T-helper 2 cell treated with Interferon-gamma antibody and Interleukin-4, amounts not matched to agents 5 μg/mL and 100 μg/mL, for 36 hours (primary cell): ENCODE data around the gene CLDN12.
A peak's percentile ranks its signal among the peaks of the same experiment; 100 is the strongest.
"Not testable (repeated sequence)": the region's sequence is repeated elsewhere in the genome, so short reads cannot be mapped to it uniquely, and the experiment has no call there.

Source experiments
- DNase-seq: peaks from one replicate; pipeline ENCODE4 v3.0.0; 2021; ENCODE audit warnings: low spot score
- H3K27ac Mint-ChIP-seq: one replicate; pipeline ENCODE4 v1.8.0; 2021; ENCODE audit warnings: mild to moderate bottlenecking, mixed read lengths
- H3K27me3 Mint-ChIP-seq: one replicate; pipeline ENCODE4 v1.8.0; 2021; ENCODE audit warnings: low read depth, mixed read lengths
- H3K36me3 Mint-ChIP-seq: one replicate; pipeline ENCODE4 v1.8.0; 2021; ENCODE audit warnings: low read depth, mixed read lengths
- H3K4me1 Mint-ChIP-seq: one replicate; pipeline ENCODE4 v1.8.0; 2021; ENCODE audit warnings: low read depth, mixed read lengths
- H3K4me3 Mint-ChIP-seq: one replicate; pipeline ENCODE4 v1.8.0; 2022; ENCODE audit warnings: mild to moderate bottlenecking, moderate library complexity, mixed read lengths
- H3K9me3 Mint-ChIP-seq: one replicate; pipeline ENCODE4 v1.8.0; 2021; ENCODE audit warnings: mixed read lengths

The CLDN12 gene

GRCh38 chr7:90455163-90456030 is 52.1 kb downstream of the CLDN12 start:
- Mint-ChIP-seq H3K36me3 (no peaks in the 10 kb centered on the region), H3K27me3 (peaks cover 12% of the 10 kb centered on the region), H3K9me3 (no peaks in the 10 kb centered on the region), H3K27ac (no peak overlapping the region), H3K4me3 (no peak overlapping the region), H3K4me1 (peaks cover 3% of the 10 kb centered on the region)
- DNase-seq, result no peak

- Mint-ChIP-seq H3K36me3 (no peaks in the 10 kb centered on the region), H3K27me3 (peaks cover 9% of the 10 kb centered on the region), H3K27ac (no peak overlapping the region)
Measured at GRCh38 chr7:90458104-90458503, 54.8 kb downstream of the CLDN12 start.

GRCh38 chr7:90459888-90460287 is 56.6 kb downstream of the CLDN12 start:
- DNase-seq, result no peak
- Mint-ChIP-seq H3K4me1 (peaks cover 12% of the 10 kb centered on the region), H3K4me3 (no peak overlapping the region), H3K36me3 (no peaks in the 10 kb centered on the region), H3K27ac (no peak overlapping the region), H3K27me3 (peaks cover 6% of the 10 kb centered on the region), H3K9me3 (peaks cover 7% of the 10 kb centered on the region)

More at GRCh38 chr7:90458104-90458503, 54.8 kb downstream of the CLDN12 start:
- H3K9me3 Mint-ChIP-seq, result no peaks in the 10 kb centered on the region
- H3K4me1 Mint-ChIP-seq, result peaks cover 6% of the 10 kb centered on the region
- H3K4me3 Mint-ChIP-seq, result no peak overlapping the region
- no peak for DNase-seq

GRCh38 chr7:90461219-90461618 is 58.0 kb downstream of the CLDN12 start:
- peaks cover 17% of the 10 kb centered on the region for H3K9me3 Mint-ChIP-seq
- no peak overlapping the region for H3K4me3 Mint-ChIP-seq
- no peak for DNase-seq
- H3K4me1 Mint-ChIP-seq, result peaks cover 9% of the 10 kb centered on the region
- H3K27ac Mint-ChIP-seq, result no peak overlapping the region
- no peaks in the 10 kb centered on the region for H3K36me3 Mint-ChIP-seq
- H3K27me3 Mint-ChIP-seq, result peaks cover 4% of the 10 kb centered on the region

- H3K36me3 Mint-ChIP-seq, DNase-seq, H3K27ac Mint-ChIP-seq, H3K4me1 Mint-ChIP-seq, H3K27me3 Mint-ChIP-seq: not testable (repeated sequence)
- H3K4me3 Mint-ChIP-seq, result peak overlapping the region; percentile 44
- H3K9me3 Mint-ChIP-seq, result peaks cover 17% of the 10 kb centered on the region
Measured at GRCh38 chr7:90463151-90463628, 59.9 kb downstream of the CLDN12 start.
